HG03460 (cell line): ENCODE data around the gene KRTAP5-1.

ENCODE experiments used
- ATAC-seq: cut with Tn5 transposase; IDR thresholded peaks from one replicate; pipeline ENCODE4 v1.9.1; 2021; ENCODE audit not compliant: unreplicated experiment

The KRTAP5-1 gene

GRCh38 chr11:1545432-1545831, 39.7 kb downstream of the KRTAP5-1 start:
- ATAC-seq = no peak

GRCh38 chr11:1544536-1544935, 40.5 kb downstream of the KRTAP5-1 start:
- ATAC-seq = no peak

- ATAC-seq = no peak
Observed at GRCh38 chr11:1543606-1544263, 41.3 kb downstream of the KRTAP5-1 start.

GRCh38 chr11:1542267-1542666, 42.8 kb downstream of the KRTAP5-1 start:
- ATAC-seq = no peak

DNA sequence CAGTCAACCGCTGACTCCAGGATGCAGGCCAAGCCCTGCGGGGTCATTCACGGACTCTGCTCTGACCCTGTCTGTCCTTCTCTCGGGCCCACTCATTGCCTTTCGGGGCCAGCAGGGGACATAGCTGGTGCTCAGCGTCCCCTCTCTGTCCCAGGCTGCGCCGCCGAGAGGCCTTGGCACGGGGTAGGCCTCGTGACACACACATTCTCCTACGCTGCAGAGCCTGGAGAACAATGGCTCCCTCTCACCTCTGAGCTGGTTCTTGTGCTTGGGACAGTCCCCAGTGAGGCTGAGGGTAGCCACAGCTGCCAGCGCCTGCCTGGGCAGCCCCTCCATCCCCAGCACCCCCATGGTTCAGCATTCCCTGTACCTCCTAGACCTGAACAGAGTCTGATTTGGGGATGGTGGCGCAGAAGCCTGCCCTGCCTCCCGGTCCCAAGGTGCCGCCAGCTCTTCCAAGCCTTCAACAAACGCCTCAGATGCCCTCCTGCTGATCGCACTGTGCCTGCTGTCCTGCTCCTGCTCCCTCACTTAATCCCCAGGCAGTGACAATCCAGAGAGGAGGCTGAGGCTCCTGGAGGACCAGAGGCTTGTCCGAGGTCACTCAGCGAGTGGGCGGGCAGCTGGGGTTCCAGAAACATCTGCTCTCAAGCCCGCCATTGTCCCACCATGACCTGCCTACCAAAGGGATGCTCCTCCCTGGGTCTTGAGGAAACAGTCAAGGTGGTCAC, 43.4 kb downstream of the KRTAP5-1 start:
- ATAC-seq = no peak

DNA sequence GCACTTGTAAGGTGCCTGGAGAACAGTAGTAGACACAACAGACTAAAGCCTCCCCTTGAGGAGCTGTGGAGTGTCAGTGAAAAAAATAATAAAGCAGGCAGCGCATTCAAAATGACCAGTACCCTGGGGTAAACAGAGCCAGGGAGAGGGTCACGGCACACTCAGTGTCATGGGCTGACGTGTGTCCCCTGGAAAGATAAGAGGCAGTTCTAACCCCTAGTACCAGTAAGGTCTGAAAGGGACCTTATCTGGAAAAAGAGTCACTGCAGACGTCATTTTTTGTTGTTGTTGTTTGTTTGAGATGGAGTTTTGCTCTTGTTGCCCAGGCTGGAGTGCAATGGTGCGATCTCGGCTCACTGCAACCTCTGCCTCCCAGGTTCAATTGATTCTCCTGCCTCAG, 45.0 kb downstream of the KRTAP5-1 start:
- ATAC-seq = no peak

DNA sequence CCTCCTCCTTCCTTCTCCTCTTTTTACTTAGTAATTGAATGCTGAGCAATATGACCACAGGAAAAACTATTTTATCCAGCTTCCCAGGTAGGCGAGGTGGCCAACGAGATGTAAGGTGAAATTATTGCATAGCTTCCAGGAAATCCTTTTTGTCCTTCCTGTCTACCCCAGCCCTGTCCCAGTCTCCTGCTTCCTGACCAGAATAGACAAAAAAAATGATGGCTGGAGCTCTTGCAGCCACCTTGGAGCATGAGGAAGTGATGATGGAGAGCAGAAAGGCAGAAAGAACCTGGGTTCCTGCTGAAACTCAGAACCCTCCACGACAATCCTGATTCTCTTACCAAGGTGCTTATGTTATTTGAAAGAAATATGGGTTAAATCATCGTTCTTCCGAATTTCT, 46.9 kb downstream of the KRTAP5-1 start:
- no peak for ATAC-seq

DNA sequence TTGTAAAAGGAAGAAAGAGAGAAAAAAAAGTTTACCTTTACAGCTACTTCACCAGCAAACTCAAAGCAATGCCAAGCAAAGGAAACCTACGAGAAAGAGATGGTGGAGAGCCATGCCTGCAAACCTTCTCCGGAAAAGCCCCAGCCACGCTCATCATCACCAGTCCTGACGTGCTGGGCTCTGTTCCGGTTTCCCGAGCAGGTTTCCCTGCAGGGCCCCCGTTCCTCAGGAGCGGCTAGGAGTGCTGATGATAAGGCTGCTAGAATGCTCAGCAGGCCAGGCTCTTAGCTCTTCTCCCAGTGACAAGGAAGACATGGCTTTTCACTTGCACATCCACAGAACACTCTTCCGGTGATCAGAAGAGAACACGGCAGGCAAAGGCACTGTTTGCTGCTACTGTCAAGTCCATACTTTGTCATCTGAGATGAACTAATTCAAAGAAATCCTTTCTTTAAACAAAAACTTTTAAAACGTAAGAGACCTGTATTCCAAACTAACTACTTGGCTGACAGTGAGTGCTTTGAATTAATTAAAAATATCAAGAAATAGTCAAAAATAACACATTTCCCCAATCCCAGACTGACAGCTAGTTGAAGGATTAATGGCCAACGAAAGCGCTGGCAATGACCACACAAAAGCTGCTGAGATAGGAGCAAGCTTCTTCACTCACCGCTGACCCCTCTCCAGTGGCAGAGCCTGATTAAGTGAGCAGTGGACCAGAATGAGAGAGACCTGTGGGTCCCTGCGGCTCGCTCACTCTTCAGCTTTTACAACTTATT, 48.8 kb downstream of the KRTAP5-1 start:
- no peak for ATAC-seq

- no peak for ATAC-seq
Observed at GRCh38 chr11:1534682-1535081, 50.4 kb downstream of the KRTAP5-1 start.
